ENCODE measurements around the gene NF1. TPM values are rescaled to one million over a fixed set of nuclear protein-coding genes. Genes with fewer than 3 reads are reported as not detected.
A peak's percentile ranks its signal among the peaks of the same experiment; 100 is the strongest.

Gene NF1
- total RNA-seq, 1 experiment from 2014 or later = 35.4 TPM

DNA sequence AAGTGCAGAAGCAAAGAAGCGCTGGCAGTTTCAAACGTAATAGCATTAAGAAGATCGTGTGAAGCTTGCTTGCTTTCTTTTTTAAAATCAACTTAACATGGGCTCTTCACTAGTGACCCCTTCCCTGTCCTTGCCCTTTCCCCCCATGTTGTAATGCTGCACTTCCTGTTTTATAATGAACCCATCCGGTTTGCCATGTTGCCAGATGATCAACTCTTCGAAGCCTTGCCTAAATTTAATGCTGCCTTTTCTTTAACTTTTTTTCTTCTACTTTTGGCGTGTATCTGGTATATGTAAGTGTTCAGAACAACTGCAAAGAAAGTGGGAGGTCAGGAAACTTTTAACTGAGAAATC lies 279.3 kb downstream of the NF1 start:
- CTCF ChIA-PET = interaction anchor here (2.0 kb wide), 1 partner anchor 15 kb away, joined by 12 read pairs; no protein-coding TSS in a partner anchor
- Mint-ChIP-seq H3K4me1 (peaks cover 24% of the 10 kb centered on the region), H3K4me3 (no peak overlapping the region), H3K27ac (no peak overlapping the region), H3K36me3 (no peaks in the 10 kb centered on the region), H3K27me3 (ENCODE audit: low read depth) (no peaks in the 10 kb centered on the region), H3K9me3 (no peaks in the 10 kb centered on the region)
- DNase-seq (ENCODE audit: low spot score) = no peak
- POLR2A ChIA-PET = no interaction called here
- no peak for ATAC-seq
- TF ChIP-seq ZNF219 (CRISPR knock-in tag; IDR thresholded peaks at IDR 0.05; ENCODE audit: borderline replicate concordance) = no peak
- TF ChIP-seq, protein P1, sequence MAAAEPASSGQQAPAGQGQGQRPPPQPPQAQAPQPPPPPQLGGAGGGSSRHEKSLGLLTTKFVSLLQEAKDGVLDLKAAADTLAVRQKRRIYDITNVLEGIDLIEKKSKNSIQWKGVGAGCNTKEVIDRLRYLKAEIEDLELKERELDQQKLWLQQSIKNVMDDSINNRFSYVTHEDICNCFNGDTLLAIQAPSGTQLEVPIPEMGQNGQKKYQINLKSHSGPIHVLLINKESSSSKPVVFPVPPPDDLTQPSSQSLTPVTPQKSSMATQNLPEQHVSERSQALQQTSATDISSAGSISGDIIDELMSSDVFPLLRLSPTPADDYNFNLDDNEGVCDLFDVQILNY (CRISPR knock-in tag; IDR thresholded peaks at IDR 0.05) = no peak
- TF ChIP-seq, protein P2, sequence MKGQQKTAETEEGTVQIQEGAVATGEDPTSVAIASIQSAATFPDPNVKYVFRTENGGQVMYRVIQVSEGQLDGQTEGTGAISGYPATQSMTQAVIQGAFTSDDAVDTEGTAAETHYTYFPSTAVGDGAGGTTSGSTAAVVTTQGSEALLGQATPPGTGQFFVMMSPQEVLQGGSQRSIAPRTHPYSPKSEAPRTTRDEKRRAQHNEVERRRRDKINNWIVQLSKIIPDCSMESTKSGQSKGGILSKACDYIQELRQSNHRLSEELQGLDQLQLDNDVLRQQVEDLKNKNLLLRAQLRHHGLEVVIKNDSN (CRISPR knock-in tag; IDR thresholded peaks at IDR 0.05) = no peak
- no peak for TF ChIP-seq ARID4B (CRISPR knock-in tag; IDR thresholded peaks at IDR 0.05; ENCODE audit: borderline replicate concordance)
- TF ChIP-seq, protein P3, sequence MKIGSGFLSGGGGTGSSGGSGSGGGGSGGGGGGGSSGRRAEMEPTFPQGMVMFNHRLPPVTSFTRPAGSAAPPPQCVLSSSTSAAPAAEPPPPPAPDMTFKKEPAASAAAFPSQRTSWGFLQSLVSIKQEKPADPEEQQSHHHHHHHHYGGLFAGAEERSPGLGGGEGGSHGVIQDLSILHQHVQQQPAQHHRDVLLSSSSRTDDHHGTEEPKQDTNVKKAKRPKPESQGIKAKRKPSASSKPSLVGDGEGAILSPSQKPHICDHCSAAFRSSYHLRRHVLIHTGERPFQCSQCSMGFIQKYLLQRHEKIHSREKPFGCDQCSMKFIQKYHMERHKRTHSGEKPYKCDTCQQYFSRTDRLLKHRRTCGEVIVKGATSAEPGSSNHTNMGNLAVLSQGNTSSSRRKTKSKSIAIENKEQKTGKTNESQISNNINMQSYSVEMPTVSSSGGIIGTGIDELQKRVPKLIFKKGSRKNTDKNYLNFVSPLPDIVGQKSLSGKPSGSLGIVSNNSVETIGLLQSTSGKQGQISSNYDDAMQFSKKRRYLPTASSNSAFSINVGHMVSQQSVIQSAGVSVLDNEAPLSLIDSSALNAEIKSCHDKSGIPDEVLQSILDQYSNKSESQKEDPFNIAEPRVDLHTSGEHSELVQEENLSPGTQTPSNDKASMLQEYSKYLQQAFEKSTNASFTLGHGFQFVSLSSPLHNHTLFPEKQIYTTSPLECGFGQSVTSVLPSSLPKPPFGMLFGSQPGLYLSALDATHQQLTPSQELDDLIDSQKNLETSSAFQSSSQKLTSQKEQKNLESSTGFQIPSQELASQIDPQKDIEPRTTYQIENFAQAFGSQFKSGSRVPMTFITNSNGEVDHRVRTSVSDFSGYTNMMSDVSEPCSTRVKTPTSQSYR (CRISPR knock-in tag; IDR thresholded peaks at IDR 0.05) = no peak
- TF ChIP-seq CTCF (IDR thresholded peaks at IDR 0.05) = no peak
- TF ChIP-seq SP1 (CRISPR knock-in tag; conservative IDR thresholded peaks at IDR 0.05) = no peak

DNA sequence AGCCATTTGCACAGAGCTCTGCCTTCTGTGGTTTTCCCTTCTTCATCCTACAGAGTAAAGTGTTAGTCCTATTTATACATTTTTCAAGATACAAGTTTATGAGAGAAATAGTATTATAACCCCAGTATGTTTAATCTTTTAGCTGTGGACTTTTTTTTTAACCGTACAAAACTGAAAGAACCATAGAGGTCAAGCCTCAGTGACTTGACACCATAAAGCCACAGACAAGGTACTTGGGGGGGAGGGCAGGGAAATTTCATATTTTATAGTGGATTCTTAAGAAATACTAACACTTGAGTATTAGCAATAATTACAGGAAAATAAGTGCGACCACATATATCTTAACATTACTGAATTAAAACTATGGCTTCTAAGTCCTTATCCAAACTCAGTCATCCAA lies 279.7 kb downstream of the NF1 start:
- no peak for TF ChIP-seq TP53 (CRISPR knock-in tag; IDR thresholded peaks at IDR 0.05)
- Mint-ChIP-seq H3K27me3 (ENCODE audit: low read depth) (no peaks in the 10 kb centered on the region), H3K4me3 (no peak overlapping the region), H3K27ac (no peak overlapping the region), H3K36me3 (no peaks in the 10 kb centered on the region), H3K4me1 (peaks cover 20% of the 10 kb centered on the region), H3K9me3 (no peaks in the 10 kb centered on the region)
- POLR2A ChIA-PET = no interaction called here
- CTCF ChIA-PET = no interaction called here
- ATAC-seq (no peak), DNase-seq (ENCODE audit: low spot score) (no peak)

- POLR2A ChIA-PET = no interaction called here
- Mint-ChIP-seq H3K27ac (no peak overlapping the region; the same call in 1 of the 2 replicates), H3K36me3 (no peaks in the 10 kb centered on the region), H3K9me3 (no peaks in the 10 kb centered on the region), H3K27me3 (ENCODE audit: low read depth) (no peaks in the 10 kb centered on the region), H3K4me3 (no peak overlapping the region), H3K4me1 (peaks cover 20% of the 10 kb centered on the region)
- ATAC-seq (peak; percentile 80), DNase-seq (ENCODE audit: low spot score) (no peak)
- CTCF ChIA-PET = interaction anchor here (0.6 to 4.7 kb wide), 8 partner anchors 11 to 181 kb away, joined by 3 to 42 read pairs (median 4); partner anchors contain the start of gene RAB11FIP4
- TF ChIP-seq TEAD1 (CRISPR knock-in tag; IDR thresholded peaks at IDR 0.05) (no peak), ZNF317 (CRISPR knock-in tag; IDR thresholded peaks at IDR 0.05; ENCODE audit: borderline replicate concordance, low read depth) (no peak), IRF2 (CRISPR knock-in tag; IDR thresholded peaks at IDR 0.05; ENCODE audit: borderline replicate concordance, low read depth) (no peak), STAT6 (CRISPR knock-in tag; conservative IDR thresholded peaks at IDR 0.05; ENCODE audit: low read depth) (no peak), NR3C1 (CRISPR knock-in tag; conservative IDR thresholded peaks at IDR 0.05; ENCODE audit: low read depth) (no peak), HMGA2 (CRISPR knock-in tag; IDR thresholded peaks at IDR 0.05) (no peak), GRHL2 (CRISPR knock-in tag; IDR thresholded peaks at IDR 0.05; ENCODE audit: insufficient replicate concordance, severe bottlenecking) (no peak), RELA (CRISPR knock-in tag; IDR thresholded peaks at IDR 0.05; ENCODE audit: borderline replicate concordance) (no peak)
Observed at GRCh38 chr17:31378638-31379037, 283.9 kb downstream of the NF1 start.
